Activated T-cell treated with anti-CD3 and anti-CD28 coated beads, Interleukin-2, amount 50 U/mL, for 24 hours (primary cell): ENCODE results near the gene KCTD7.
"Not testable (repeated sequence)": the region's sequence is repeated elsewhere in the genome, so short reads cannot be mapped to it uniquely, and the experiment has no call there.

Source experiments
- DNase-seq: peaks from one replicate; pipeline ENCODE4 v3.0.0-alpha.2; 2020
- H3K27ac Mint-ChIP-seq: 2 replicates; pipeline ENCODE4 v1.8.0; 2020; ENCODE audit warnings: mild to moderate bottlenecking, mixed read lengths
- H3K27me3 Mint-ChIP-seq: 2 replicates; pipeline ENCODE4 v1.8.0; 2020; ENCODE audit warnings: mixed read lengths
- H3K36me3 Mint-ChIP-seq: 2 replicates; pipeline ENCODE4 v1.8.0; 2020; ENCODE audit warnings: low read depth, mixed read lengths
- H3K4me1 Mint-ChIP-seq: 2 replicates; pipeline ENCODE4 v1.8.0; 2020; ENCODE audit warnings: low read depth, mixed read lengths
- H3K4me3 Mint-ChIP-seq: 2 replicates; pipeline ENCODE4 v1.8.0; 2020; ENCODE audit warnings: mild to moderate bottlenecking, moderate library complexity, mixed read lengths
- H3K9me3 Mint-ChIP-seq: 2 replicates; pipeline ENCODE4 v1.8.0; 2020; ENCODE audit warnings: mixed read lengths

KCTD7 gene

GRCh38 chr7:66631471-66631870 lies 2.8 kb downstream of the KCTD7 start:
- H3K4me1 Mint-ChIP-seq, result peaks cover 62% of the 10 kb centered on the region
- H3K4me3 Mint-ChIP-seq, result peak overlapping the region; percentile 29
- no peaks in the 10 kb centered on the region for H3K27me3 Mint-ChIP-seq
- DNase-seq, result no peak
- H3K27ac Mint-ChIP-seq, result peak overlapping the region; percentile 69
- H3K9me3 Mint-ChIP-seq, result no peaks in the 10 kb centered on the region
- H3K36me3 Mint-ChIP-seq, result peaks cover 21% of the 10 kb centered on the region

GRCh38 chr7:66634816-66635215 lies 6.1 kb downstream of the KCTD7 start:
- H3K27ac Mint-ChIP-seq, result peak overlapping the region; percentile 61
- H3K4me3 Mint-ChIP-seq, result no peak overlapping the region
- peaks cover 38% of the 10 kb centered on the region for H3K36me3 Mint-ChIP-seq
- H3K4me1 Mint-ChIP-seq, result peaks cover 47% of the 10 kb centered on the region
- H3K27me3 Mint-ChIP-seq, result no peaks in the 10 kb centered on the region
- no peaks in the 10 kb centered on the region for H3K9me3 Mint-ChIP-seq
- no peak for DNase-seq

DNA sequence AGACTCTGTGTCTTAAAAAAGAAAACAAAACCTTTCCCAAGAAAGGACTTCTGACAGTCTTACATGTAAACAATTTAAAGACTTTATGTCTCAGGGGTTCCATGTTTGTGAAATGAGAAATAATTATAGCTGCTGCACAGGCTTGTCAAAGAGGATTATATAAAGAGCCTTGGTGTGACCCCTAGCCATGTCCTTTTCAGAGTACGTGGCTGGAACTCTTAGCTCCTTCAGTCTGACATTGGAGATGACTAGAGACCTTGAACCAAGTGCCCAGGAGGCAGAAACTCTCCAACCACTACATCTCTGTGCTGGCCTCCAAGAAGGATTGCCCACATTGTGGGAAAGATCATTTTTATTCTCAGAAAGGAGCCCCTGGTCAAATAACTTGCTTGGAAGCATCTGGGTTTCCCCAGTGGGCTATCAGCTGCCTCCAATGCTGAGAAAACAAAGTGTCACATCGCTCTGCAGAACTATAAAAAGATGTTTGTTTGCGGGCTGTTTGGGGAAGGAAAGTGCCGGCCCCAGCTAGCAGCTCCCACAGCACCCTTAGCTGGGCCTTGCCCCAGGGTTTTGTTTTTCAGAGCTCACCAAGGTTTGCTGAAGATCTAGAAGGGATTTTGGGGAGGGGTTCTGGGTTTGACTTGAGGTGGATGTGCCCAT lies 6.8 kb downstream of the KCTD7 start:
- H3K36me3 Mint-ChIP-seq, result peaks cover 45% of the 10 kb centered on the region
- H3K27ac Mint-ChIP-seq, result peak overlapping the region; percentile 77
- H3K4me1 Mint-ChIP-seq, result peaks cover 41% of the 10 kb centered on the region
- peak; percentile 46 for DNase-seq
- not testable (repeated sequence) for H3K27me3 Mint-ChIP-seq, H3K4me3 Mint-ChIP-seq, H3K9me3 Mint-ChIP-seq

DNA sequence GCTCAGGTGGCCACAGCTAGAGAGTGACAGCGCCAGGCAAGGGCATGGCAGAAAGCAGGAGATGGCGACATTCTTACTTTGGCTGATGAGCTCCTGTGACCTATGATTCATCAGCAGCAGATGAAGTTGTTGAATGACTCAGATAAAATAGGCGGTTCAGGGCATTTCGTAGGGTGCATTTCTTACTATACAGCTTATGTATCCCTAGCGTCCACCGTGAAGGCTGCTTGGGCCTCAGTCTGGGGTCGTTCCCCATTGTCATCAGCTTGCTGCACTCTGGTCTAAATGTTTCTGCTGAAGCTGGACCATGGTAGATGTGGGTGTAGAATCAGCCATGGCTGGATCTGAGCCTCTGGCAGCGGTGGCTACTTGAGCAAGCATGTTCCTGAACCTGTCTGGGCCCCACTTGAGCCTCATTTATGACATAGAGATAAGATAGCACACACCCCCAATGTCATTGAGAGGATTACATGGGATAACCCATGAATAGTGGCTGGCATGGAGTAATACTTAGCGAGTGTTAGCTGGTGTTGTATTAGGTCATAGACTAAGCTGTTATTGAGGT lies 7.4 kb downstream of the KCTD7 start:
- Mint-ChIP-seq H3K27ac (peak overlapping the region; percentile 79), H3K4me1 (peaks cover 35% of the 10 kb centered on the region), H3K36me3 (peaks cover 49% of the 10 kb centered on the region)
- not testable (repeated sequence) for H3K9me3 Mint-ChIP-seq, H3K4me3 Mint-ChIP-seq, H3K27me3 Mint-ChIP-seq
- peak; percentile 40 for DNase-seq

DNA sequence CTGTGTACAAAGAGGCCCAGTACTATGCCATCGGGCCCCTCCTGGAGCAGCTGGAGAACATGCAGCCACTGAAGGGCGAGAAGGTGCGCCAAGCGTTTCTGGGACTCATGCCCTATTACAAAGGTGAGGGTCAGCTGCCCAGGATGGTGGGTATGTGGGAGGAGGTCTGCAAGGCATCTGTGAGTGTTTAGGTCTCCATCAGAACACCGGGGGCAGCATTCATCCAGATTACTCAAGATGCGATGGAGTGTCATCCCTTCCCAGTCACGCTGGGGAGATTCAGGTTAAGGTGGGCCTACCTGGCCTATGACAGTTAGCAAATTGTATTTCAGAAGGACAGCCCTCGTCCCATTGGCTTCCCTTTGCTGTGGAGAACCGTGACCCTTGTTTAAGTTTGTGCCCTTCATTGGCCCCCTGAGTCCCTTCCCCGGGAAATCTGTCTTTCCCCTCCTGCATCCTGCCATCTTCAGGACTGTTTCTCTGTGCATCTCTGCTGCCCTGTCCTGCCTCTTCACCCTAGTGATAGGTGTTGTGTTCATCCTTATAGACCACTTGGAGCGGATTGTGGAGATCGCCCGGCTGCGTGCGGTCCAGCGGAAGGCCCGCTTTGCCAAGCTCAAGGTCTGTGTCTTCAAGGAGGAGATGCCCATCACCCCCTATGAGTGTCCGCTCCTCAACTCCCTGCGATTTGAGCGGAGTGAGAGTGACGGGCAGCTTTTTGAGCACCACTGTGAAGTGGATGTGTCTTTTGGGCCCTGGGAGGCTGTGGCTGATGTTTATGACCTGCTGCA lies 9.8 kb downstream of the KCTD7 start:
- Mint-ChIP-seq H3K27ac (peak overlapping the region; percentile 49), H3K4me3 (no peak overlapping the region), H3K36me3 (peaks cover 58% of the 10 kb centered on the region), H3K4me1 (peaks cover 21% of the 10 kb centered on the region), H3K9me3 (no peaks in the 10 kb centered on the region), H3K27me3 (no peaks in the 10 kb centered on the region)
- DNase-seq, result no peak

DNA sequence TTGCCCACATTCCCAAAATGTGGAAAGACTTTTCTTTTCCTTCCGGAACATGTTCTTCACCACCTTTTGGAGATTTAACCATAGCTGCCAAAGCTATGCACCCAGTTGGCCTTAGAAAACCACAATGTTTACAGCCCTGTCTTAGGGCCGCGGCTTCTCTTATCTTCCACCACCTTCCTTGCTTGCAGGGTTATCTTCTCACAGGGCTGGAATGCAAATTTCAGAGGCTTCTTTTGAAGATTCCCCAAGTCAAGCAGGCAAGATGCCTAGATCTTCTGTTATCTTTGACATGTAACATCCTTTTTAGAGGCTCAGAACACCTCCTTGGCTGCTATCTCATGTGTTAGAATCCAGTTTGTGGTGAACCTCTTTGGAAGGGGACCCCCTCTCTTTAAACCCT lies 11.1 kb downstream of the KCTD7 start:
- Mint-ChIP-seq H3K4me3 (no peak overlapping the region), H3K4me1 (peaks cover 16% of the 10 kb centered on the region), H3K27me3 (no peaks in the 10 kb centered on the region), H3K36me3 (peaks cover 55% of the 10 kb centered on the region), H3K9me3 (no peaks in the 10 kb centered on the region), H3K27ac (peak overlapping the region; percentile 14)
- no peak for DNase-seq

GRCh38 chr7:66640802-66641525 lies 12.3 kb downstream of the KCTD7 start:
- peaks cover 10% of the 10 kb centered on the region for H3K4me1 Mint-ChIP-seq
- peaks cover 58% of the 10 kb centered on the region for H3K36me3 Mint-ChIP-seq
- no peak overlapping the region for H3K4me3 Mint-ChIP-seq
- no peak overlapping the region for H3K27ac Mint-ChIP-seq
- no peak for DNase-seq
- no peaks in the 10 kb centered on the region for H3K9me3 Mint-ChIP-seq
- no peaks in the 10 kb centered on the region for H3K27me3 Mint-ChIP-seq

DNA sequence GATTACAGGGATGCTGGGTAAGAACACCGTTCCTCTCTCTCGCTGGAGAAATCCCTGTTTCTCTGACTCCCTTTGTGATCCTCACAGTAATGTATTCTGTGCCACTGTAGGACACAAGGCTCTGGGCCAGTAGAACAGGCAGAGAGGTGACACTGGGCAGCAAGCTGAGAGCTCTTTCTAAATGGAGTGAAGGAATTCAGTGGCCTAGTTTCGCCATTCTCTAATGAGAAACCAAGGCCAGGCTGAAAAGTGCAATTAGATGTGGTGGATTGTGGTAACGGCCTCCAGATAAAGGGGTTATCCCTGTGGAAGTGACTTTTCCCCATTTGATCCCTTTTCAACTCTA lies 12.8 kb downstream of the KCTD7 start:
- DNase-seq, result no peak
- Mint-ChIP-seq H3K27me3 (no peaks in the 10 kb centered on the region), H3K9me3 (no peaks in the 10 kb centered on the region), H3K4me1 (peaks cover 6% of the 10 kb centered on the region), H3K27ac (no peak overlapping the region), H3K36me3 (peaks cover 61% of the 10 kb centered on the region), H3K4me3 (no peak overlapping the region)

DNA sequence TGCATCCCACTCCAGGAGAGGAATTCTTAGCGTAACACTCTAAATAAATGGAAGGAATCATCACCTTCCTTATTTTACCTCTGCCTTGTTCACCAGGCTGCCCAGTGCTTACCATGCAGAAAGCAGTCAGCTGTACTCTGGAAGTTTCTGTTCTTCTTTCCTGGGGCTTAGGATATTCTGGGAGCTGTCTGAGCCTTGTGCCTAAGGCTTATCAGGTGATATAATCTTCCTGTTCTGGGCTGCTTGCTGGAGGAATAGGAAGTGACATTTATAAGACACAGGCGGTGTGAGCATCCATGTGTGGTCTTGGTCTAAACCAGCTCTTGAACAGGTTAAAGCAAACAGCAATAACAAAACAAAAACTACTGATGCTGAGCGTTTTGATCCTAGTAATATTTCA lies 13.5 kb downstream of the KCTD7 start:
- no peak for DNase-seq
- Mint-ChIP-seq H3K9me3 (no peaks in the 10 kb centered on the region), H3K27ac (no peak overlapping the region), H3K4me1 (peaks cover 6% of the 10 kb centered on the region), H3K27me3 (no peaks in the 10 kb centered on the region), H3K36me3 (peaks cover 60% of the 10 kb centered on the region), H3K4me3 (no peak overlapping the region)

DNA sequence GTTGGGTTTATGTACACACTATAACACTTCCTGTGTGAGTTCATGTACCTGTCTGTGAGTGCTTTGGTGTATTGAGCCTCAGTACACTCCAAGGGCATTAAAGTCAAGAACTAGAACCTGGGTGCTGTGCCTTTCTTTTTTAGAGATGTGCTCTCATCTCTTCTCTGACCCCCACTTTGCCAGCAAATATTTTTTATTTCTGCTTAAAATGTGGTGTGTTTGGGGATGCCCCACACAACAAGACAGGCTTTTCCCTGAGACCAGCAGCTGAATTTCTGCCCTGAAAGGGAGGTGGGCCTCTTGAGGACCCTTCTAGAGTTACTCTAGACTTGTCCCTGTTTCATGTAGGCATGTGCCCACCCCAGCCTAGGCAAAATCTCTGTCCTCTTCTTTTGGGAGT lies 14.3 kb downstream of the KCTD7 start:
- Mint-ChIP-seq H3K27me3 (no peaks in the 10 kb centered on the region), H3K4me1 (peaks cover 6% of the 10 kb centered on the region), H3K36me3 (peaks cover 59% of the 10 kb centered on the region), H3K9me3 (no peaks in the 10 kb centered on the region), H3K27ac (peak overlapping the region; percentile 3), H3K4me3 (no peak overlapping the region)
- DNase-seq, result no peak

DNA sequence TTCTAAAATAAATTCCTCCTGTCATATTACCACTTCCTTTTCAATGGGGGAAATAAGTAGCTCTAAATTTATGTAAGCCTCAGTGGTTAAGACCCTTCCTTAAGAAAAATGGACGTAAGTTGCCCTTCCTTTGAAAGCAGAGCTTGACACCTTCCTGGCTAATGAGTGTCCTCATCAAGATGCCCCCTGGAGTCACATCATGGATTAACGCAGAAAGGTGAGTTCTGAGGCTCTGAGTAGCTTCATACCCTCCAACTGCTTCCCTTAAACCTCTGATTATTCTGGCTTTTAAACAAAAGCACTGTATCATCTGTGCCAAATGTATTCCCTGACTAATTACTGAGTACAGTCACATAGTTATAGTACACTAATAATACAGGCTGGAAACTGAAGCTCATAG lies 14.7 kb downstream of the KCTD7 start:
- H3K4me1 Mint-ChIP-seq, result peaks cover 6% of the 10 kb centered on the region
- H3K4me3 Mint-ChIP-seq, result no peak overlapping the region
- H3K27ac Mint-ChIP-seq, result peak overlapping the region; percentile 3

DNA sequence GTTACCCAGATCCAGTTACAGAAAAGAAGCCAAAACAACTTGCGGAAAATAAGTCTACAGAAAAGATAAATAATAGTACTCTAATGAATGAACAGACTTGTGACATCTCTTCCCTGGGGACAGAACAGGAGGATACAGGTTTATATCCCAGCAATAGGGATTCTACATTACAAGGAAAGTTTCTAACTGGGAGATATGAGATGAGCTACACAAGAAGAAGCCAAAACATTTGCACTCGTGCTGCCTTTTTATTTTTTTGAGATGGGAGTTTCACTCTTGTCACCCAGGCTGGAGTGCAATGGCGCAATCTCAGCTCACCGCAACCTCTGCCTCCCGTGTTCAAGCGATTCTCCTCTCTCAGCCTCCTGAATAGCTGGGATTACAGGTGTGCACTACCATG lies 22.3 kb downstream of the KCTD7 start:
- DNase-seq, H3K4me3 Mint-ChIP-seq, H3K27ac Mint-ChIP-seq, H3K9me3 Mint-ChIP-seq, H3K27me3 Mint-ChIP-seq: not testable (repeated sequence)
- peaks cover 21% of the 10 kb centered on the region for H3K4me1 Mint-ChIP-seq
- H3K36me3 Mint-ChIP-seq, result peaks cover 21% of the 10 kb centered on the region

More for the DNA sequence above, 14.7 kb downstream of the KCTD7 start:
- H3K9me3 Mint-ChIP-seq, result no peaks in the 10 kb centered on the region
- no peak for DNase-seq
- peaks cover 55% of the 10 kb centered on the region for H3K36me3 Mint-ChIP-seq
- H3K27me3 Mint-ChIP-seq, result no peaks in the 10 kb centered on the region

GRCh38 chr7:66653719-66654274 lies 25.1 kb downstream of the KCTD7 start:
- Mint-ChIP-seq H3K4me1 (peaks cover 32% of the 10 kb centered on the region), H3K36me3 (peaks cover 24% of the 10 kb centered on the region)
- not testable (repeated sequence) for H3K9me3 Mint-ChIP-seq

DNA sequence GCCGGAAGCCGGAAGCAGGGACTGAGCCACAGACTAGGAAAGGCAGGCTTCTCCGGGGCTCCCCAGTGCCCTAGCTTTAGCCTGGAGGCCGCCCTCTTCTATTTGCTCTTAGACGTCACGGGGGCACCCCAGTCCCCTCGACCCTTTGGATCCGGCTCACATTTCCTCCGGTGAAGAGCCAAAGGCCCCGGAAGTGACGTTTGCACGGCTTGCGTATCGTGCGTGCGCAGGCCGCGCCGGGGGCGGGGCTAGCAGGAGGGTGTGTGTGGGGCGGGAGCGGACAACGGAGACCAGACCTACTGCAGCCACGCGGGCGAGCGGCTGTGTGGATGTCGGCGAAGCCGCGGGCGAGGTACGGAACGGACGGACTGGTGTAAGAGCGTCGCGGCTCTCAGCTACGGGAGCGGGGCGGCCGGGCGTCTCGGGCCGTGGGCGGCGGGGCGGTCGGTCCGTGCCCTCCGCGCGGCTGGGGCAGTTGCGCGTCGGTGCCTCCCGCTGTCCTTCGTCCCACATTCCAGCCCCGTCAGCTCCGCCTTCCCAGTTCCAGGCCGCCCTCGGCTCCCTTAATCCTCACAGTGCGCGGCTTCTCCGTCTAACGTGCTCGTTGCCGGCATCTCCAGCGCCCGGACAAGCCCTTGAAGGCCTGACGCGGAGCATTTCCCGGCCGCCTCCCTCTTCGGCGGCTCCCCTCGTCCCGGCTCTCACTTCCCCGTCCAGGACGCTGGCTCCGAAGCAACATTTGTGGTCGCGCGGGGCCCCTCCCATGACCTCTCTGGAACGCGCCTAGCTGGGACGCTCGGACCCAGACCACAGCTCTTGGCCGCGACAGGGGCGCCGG lies 25.8 kb downstream of the KCTD7 start:
- Mint-ChIP-seq H3K4me3 (peak overlapping the region; percentile 95), H3K36me3 (peaks cover 24% of the 10 kb centered on the region), H3K27ac (peak overlapping the region; percentile 97), H3K4me1 (peaks cover 32% of the 10 kb centered on the region), H3K27me3 (no peaks in the 10 kb centered on the region), H3K9me3 (no peaks in the 10 kb centered on the region)
- DNase-seq, result peak; percentile 98

More at GRCh38 chr7:66653719-66654274, 25.1 kb downstream of the KCTD7 start:
- H3K27me3 Mint-ChIP-seq, DNase-seq: not testable (repeated sequence)
- Mint-ChIP-seq H3K4me3 (peak overlapping the region; percentile 95), H3K27ac (peak overlapping the region; percentile 97)
